Spleen (tissue), 7 donors: Measurements from ENCODE around the gene CPED1.

Experiments used
- CTCF ChIP-seq, 11 experiments: fragments of 200-600 bp in 7 of 11; fragments of 450-650 bp in 4 of 11; sonication (generic) in 4 of 11; IDR thresholded peaks in 8 of 11; conservative IDR thresholded peaks in 3 of 11; 1 replicate in 7 of 11; 2 replicates in 4 of 11; pipeline versions ENCODE4 v1.4.0 to v1.8.0; 2016 to 2021; ENCODE audit warnings: antibody characterized with exemption in 11 of 11, inconsistent platforms in 4 of 11, mild to moderate bottlenecking in 1 of 11
- POLR2A ChIP-seq, 3 donors: fragments of 450-650 bp; IDR thresholded peaks; one replicate each; pipeline ENCODE4 v1.5.1; 2017; ENCODE audit warnings: antibody characterized with exemption in 3 of 3, mild to moderate bottlenecking in 1 of 3
- POLR2AphosphoS5 ChIP-seq, 3 donors: sonication (generic); formaldehyde crosslinking; IDR thresholded peaks; one replicate each; pipeline ENCODE4 v1.5.1; 2017; ENCODE audit warnings: antibody characterized with exemption in 3 of 3
- donor health status: DM: no; HTN: no; CAD: no; lungs with moderate emphysema.
- donor health status: DM: no; HTN: no; CAD: no.
- donor health status: DM: no; HTN: no; CAD: no.

- TF ChIP-seq CTCF (IDR thresholded peaks at IDR 0.05 in 8 of 11, conservative IDR thresholded peaks at IDR 0.05 in 3 of 11) = no peak
- no peak for TF ChIP-seq POLR2A (IDR thresholded peaks at IDR 0.05)
- TF ChIP-seq POLR2AphosphoS5 (IDR thresholded peaks at IDR 0.05) = no peak
These were observed 339.2 kb downstream of the CPED1 start for GRCh38 chr7:121327671-121328070.
